ENCODE results near the gene BCL11B. TPM values are rescaled to one million over a fixed set of nuclear protein-coding genes. Genes with fewer than 3 reads are reported as not detected.

Gene BCL11B
- total RNA-seq, 4 donors from 2014 or later = under 0.01 to 1.1 (median 0.39) TPM

DNA sequence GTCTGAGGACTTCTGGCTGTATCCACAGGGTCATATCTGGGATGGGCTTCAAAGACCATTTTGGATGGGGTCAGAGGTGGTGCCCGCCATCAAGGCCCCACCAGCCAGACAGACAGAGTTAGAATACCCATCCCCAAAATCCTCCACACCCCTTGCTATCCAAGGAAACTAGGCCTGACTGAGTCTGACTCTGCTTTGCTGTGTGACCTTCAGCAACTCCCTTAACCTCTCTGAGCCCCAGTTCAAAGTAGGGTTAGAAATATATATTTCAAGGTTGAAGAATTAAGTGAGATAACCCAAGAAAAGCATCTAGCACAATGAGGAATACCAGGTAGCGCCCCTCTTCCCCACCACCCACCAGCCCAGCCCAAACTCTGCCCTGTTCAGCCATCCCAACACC lies 20.3 kb downstream of the BCL11B start:
- Histone ChIP-seq H3K4me1 (peaks cover 0 to 5% (median 0%) of the 10 kb centered on the region in 3 donors), H3K4me3 (no peak overlapping the region), H3K9me3 (no peaks in the 10 kb centered on the region), H3K27me3 (peaks cover 89% of the 10 kb centered on the region), H3K27ac (no peak overlapping the region), H3K36me3 (no peaks in the 10 kb centered on the region)
- no peak for ATAC-seq
- 100% methylated on average over 2 of the region's 2 CpGs; no CpG with 5 or more reads in 1 of the 2 donors for WGBS, 2 donors (ENCODE audit: low coverage in 1 of 2)
- TF ChIP-seq, protein P1, sequence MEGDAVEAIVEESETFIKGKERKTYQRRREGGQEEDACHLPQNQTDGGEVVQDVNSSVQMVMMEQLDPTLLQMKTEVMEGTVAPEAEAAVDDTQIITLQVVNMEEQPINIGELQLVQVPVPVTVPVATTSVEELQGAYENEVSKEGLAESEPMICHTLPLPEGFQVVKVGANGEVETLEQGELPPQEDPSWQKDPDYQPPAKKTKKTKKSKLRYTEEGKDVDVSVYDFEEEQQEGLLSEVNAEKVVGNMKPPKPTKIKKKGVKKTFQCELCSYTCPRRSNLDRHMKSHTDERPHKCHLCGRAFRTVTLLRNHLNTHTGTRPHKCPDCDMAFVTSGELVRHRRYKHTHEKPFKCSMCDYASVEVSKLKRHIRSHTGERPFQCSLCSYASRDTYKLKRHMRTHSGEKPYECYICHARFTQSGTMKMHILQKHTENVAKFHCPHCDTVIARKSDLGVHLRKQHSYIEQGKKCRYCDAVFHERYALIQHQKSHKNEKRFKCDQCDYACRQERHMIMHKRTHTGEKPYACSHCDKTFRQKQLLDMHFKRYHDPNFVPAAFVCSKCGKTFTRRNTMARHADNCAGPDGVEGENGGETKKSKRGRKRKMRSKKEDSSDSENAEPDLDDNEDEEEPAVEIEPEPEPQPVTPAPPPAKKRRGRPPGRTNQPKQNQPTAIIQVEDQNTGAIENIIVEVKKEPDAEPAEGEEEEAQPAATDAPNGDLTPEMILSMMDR (IDR thresholded peaks at IDR 0.05) = no peak
- no peak for TF ChIP-seq POLR2A (IDR thresholded peaks at IDR 0.05)
- no peak for TF ChIP-seq POLR2AphosphoS5 (IDR thresholded peaks at IDR 0.05)
- TF ChIP-seq EP300 (IDR thresholded peaks at IDR 0.05) = no peak

DNA sequence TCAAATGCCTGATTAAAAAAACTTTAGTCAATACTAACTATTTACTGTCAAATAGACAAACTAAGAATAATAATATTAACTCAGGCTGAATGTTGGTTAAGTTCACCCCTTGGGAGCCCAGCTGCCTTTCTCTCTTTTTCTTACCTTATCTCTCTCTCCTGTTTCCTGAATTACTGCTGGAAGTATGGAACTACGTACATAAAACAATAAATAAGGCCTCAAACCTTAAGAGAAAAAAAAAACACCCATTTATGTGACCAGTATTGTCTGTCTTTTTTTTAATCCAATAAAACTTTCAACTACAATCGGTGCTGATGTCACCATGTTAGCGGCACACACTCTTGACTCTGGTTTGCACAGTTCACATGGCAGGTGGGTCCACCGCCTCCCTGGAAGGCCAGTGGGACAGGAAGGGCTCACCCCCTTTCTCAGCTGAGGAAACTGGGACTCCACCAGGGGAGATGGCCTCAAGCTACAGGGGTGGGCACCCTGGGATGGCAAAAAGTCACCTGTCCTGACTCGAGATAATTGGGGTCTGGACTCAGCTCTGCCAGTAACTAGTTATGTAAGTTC lies 21.3 kb downstream of the BCL11B start:
- WGBS, 2 donors (ENCODE audit: low coverage in 1 of 2) = 72 to 85% methylated on average over 3 to 4 of the region's 5 CpGs
- Histone ChIP-seq H3K27me3 (peaks cover 90% of the 10 kb centered on the region), H3K9me3 (no peaks in the 10 kb centered on the region), H3K4me1 (peaks cover 0 to 15% (median 0%) of the 10 kb centered on the region in 3 donors), H3K27ac (no peak overlapping the region), H3K36me3 (no peaks in the 10 kb centered on the region), H3K4me3 (no peak overlapping the region)
- no peak for ATAC-seq
- TF ChIP-seq EP300 (IDR thresholded peaks at IDR 0.05) (no peak), POLR2AphosphoS5 (IDR thresholded peaks at IDR 0.05) (no peak), POLR2A (IDR thresholded peaks at IDR 0.05) (no peak)
- TF ChIP-seq, protein P1 (IDR thresholded peaks at IDR 0.05) = no peak

DNA sequence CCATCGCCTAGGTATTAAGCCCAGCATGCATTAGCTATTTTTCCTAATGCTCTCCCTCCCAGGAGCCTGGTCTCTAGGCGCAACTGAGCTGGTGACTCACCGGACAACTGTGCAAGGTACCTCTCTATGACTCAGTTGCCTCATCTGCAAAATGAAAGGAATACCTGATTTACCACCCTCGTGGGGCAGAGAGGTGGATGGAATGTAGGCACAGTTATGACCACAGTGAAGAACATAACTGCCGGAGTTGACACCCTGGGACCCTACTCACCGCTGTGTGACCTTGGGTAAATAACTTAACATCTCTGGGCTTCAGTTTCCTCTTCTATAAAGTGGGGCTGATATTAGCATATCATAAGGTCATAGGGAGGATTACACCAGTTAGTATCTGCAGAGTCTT lies 22.6 kb downstream of the BCL11B start:
- no peak overlapping the region for H3K4me3 ChIP-seq
- H3K27me3 ChIP-seq = peaks cover 97% of the 10 kb centered on the region

DNA sequence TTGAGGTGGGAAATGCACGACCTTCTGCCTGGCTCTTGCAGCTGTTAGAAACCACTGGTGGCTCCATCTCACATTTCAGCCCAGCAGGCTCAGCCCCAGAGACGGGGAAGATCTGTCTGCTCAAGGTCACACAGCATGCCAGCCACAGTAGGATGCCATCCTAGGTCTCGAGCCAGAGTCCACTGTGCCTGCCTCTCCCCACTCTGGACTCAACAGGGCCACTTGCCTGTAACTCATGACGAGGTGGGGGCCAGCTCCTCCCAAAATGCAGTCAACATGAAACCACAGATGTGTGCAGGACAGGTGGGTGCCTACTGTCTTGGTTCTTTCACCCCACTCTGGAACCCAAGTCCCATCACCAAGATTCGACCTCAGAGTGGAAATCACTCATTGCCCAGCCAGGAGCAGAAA lies 23.2 kb downstream of the BCL11B start:
- Histone ChIP-seq H3K4me3 (no peak overlapping the region), H3K27me3 (peaks cover 97% of the 10 kb centered on the region), H3K9me3 (no peaks in the 10 kb centered on the region), H3K36me3 (no peaks in the 10 kb centered on the region), H3K4me1 (peaks cover 0 to 19% (median 0%) of the 10 kb centered on the region in 3 donors), H3K27ac (no peak overlapping the region)
- 59 to 100% methylated on average over 2 of the region's 5 CpGs for WGBS, 2 donors (ENCODE audit: low coverage in 1 of 2)
- TF ChIP-seq, protein P1 (IDR thresholded peaks at IDR 0.05) = no peak
- TF ChIP-seq POLR2AphosphoS5 (IDR thresholded peaks at IDR 0.05) = no peak
- TF ChIP-seq EP300 (IDR thresholded peaks at IDR 0.05) = no peak
- ATAC-seq = no peak

More for the DNA sequence above, 22.6 kb downstream of the BCL11B start:
- no peak overlapping the region for H3K27ac ChIP-seq
- WGBS, 2 donors (ENCODE audit: low coverage in 1 of 2) = 89 to 96% methylated on average over 5 of the region's 6 CpGs
- no peaks in the 10 kb centered on the region for H3K36me3 ChIP-seq
- no peak for ATAC-seq
- H3K9me3 ChIP-seq = no peaks in the 10 kb centered on the region
- H3K4me1 ChIP-seq = peaks cover 0 to 19% (median 0%) of the 10 kb centered on the region in 3 donors
- TF ChIP-seq, protein P1 (IDR thresholded peaks at IDR 0.05) = no peak
- TF ChIP-seq POLR2AphosphoS5 (IDR thresholded peaks at IDR 0.05) (no peak), POLR2A (IDR thresholded peaks at IDR 0.05) (no peak), EP300 (IDR thresholded peaks at IDR 0.05) (no peak)

DNA sequence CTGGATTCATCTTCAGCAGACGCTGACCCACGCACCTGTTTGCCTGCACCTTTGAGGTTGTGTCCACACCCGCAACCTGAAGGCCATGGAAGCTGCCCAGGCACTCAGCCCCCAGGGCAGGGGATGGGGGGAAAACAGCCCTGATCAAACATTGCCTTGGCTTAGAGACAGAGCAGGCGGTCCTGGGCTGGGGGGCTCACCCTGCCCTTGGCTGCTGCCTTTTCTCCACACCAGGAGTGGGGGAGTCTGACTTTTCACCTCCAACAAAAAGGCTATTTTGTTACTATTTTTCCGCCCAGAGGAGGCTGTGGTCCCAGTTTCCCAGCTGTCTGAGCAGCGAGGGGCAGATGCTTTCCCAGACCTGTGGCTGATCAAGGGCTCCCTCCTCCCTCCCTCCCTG lies 24.2 kb downstream of the BCL11B start:
- WGBS, 2 donors (ENCODE audit: low coverage in 1 of 2) = 60 to 89% methylated on average over 1 to 3 of the region's 6 CpGs
- TF ChIP-seq POLR2A (IDR thresholded peaks at IDR 0.05) = no peak
- TF ChIP-seq POLR2AphosphoS5 (IDR thresholded peaks at IDR 0.05) = no peak
- TF ChIP-seq EP300 (IDR thresholded peaks at IDR 0.05) = no peak
- TF ChIP-seq, protein P1 (IDR thresholded peaks at IDR 0.05) = no peak
- H3K27ac ChIP-seq = no peak overlapping the region
- no peaks in the 10 kb centered on the region for H3K36me3 ChIP-seq
- H3K4me1 ChIP-seq = peaks cover 0 to 19% (median 0%) of the 10 kb centered on the region in 3 donors
- ATAC-seq = no peak
- no peak overlapping the region for H3K4me3 ChIP-seq
- H3K27me3 ChIP-seq = peaks cover 97% of the 10 kb centered on the region
- no peaks in the 10 kb centered on the region for H3K9me3 ChIP-seq

Data from gastroesophageal sphincter (tissue), 4 donors.